ENCODE results near the gene UROC1.

Gene UROC1

DNA sequence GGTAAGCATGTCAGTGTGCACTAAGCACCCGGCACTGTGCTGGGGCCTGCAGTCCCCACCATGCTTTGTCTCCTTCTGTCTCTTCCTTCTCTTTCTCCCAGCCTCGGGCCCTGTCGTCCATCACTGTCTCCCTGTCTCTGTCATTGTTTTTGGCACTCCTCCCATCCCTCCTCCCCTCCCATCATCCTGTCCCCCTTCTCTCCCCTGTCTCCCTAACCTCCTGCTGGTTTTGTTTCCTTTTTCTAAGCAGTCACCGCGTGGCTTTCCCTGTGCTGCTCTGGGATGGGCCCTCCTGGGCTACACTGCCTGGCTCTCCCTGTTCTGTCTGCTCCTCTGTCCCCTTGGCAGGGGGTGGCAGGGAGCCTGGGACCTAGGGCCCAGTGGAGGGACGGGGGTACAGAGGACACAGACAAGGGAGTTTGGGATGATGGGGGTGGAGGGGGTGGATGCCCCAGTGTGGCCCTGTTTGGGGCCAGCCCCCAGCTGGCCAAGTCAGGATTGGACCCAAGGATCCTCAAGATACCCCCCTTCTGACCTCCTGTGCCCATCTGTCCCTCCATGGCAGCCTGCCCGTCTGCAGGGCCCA is 12.1 kb upstream of the UROC1 start:
- no peak for DNase-seq

DNA sequence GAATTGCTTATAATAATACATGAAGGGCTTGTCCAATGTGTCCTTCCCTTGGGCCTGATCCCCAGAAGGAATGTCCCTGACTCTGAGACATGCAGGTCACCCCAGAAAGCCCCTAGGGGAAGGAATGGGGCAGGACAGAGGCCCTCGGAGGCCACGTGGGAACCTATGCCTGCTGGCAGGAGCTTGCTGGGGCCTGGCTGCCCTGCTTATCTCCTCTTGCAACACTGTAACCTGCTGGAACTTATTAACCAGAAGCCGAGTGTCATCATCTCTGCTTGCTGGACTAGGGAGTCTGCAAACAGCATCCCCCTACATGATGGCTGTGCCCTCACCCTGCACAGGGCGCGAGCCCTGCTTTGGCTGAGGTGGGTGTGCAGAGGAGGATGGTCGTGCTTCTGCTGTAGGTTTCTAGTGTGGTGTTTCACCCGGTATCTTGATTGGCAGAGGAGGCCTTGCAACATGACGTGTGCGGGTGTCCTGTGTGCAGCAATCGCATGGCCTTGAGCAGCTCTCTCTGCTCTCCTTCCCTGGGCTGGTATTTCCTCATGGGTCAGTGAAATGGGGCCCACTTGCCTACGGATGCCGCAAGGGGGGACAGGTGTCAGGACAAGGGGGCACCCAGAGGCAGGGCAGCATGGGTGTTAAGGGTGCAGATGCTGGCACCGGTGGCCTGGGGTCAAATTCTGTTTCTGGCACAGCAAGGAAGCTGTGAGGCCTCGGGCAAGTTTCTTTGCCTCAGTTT is 11.4 kb upstream of the UROC1 start:
- peak; percentile 79 to 87 for DNase-seq

DNA sequence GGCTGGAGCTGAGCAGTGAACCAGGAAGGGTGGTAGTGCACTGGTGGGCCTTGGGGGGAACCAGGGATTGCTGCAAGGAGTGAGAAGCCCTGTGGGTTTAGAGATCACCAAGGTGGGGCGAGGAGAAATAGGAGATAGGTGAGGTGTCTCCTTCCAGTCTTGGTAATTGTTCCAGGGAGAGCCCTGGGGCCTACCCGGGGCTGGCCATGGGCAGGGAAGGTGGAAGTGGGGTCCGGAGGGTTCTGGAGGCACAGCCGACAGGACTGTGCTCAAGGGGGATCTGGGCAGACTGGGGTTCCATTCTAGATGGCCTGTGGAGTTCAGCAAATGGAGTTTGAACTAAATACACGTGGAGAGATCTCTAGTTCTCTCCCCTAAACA is 10.8 kb upstream of the UROC1 start:
- DNase-seq: no peak

DNA sequence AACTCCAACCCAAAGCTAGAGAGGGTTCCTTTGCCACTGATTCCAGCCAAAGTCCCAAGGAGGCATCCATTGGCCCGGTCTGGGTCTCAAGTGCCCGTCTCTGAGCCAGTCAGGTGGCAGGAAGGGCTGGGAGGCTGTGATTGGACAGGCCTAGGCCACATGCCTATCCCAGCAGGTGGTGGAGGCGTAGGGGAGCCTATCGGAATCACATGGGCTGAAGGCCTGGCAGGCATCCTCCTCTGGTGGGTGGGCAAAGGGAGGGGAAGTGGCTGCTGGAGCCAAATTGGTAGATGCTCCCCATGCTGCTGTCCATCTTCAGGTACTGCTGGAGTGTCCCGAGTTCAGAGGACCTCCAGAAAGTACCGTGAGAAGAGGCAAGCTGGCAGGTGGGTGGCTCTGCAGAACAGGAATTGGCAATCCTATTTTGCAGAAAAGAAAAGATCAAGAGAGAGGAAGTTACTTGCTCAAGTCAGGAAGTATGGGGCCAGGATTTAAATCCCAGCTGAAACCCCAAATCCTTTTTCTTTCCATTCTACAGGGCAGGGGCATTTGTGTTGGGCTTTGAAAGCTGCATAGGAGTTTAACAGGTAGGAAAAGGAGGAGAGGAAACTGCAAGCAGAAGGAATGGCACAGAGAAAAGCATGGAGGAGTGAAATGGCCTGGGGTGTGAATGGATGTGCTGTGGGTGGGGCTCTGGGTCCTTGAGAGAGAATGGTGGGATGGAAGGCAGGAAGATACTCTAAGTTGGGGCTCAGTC is 10.1 kb upstream of the UROC1 start:
- peak; percentile 39 to 54 for DNase-seq

DNA sequence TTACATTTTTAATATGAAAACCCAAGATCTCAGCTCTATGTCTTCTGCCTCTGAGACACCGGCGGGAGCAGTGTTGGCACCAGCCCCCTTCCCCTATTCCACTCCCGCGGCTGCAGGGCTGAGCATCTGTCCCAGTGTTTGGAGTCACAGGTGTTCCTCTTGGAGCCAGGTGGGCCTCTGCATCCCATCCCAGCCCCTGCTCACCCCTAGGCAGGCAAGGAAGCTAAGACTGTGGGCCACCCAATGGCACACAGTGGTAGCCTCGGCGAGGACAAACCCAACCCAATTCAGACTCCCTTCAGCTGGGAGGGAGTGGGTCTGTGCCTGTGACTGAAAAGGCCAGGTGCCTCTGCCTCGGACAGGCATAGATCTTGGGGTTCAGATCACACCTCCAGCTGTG is 9.4 kb upstream of the UROC1 start:
- no peak for DNase-seq

DNA sequence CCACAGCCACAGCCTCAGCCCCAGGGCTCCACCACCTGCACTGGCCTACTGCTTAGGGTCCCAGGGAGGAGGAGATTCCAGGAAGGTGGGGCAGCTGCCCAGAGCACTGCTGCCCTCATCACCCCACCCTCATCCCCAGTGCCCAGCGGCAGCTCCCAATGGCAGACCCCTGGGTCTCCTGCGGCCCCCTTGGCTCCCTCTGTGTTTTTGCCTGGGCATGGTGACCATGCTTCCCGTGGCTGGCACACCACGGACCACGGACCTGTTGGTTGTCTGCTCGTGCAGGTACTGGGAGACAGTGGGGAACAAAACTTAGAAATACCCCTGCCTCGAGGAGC is 9.1 kb upstream of the UROC1 start:
- no peak for DNase-seq

DNA sequence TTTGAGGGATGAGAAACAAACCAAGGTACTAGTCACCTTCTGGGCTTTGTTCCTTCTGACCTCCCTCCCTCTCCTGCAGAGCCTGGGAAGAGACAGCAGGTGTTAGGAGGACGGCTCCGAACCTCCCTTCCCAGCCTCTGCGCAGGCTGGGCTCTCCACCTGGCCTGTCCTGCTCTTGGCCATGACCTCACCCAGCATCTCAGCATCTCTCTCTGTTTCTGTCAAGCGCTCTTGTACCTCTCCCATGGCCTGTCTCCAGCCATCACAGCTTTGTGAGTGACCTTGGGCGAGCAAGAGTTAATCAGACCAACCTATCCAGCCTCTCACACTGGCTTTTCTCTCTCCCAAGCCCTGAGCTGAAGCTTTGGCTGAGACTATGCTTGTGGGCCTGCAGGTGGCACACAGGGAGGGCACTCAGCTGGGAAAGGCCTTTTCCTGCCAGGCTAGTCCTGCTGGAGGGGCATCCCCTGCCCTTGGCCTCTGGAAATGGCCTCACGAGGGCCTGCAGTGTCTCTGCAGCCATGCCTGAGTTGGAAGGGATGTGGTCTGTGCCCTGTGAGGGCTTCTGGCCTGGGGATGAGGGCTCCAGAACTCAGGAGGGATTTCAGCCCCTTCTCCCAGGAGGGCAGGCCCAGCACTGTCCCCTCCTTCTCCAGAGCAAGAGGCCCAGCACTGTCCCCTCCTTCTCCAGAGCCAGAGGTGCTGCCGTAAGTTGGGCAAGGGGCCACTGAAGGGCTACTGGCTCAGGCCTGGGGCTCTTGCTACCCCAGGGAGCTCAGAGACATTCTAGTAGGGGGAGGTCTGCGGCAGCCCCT is 8.5 kb upstream of the UROC1 start:
- no peak for DNase-seq

DNA sequence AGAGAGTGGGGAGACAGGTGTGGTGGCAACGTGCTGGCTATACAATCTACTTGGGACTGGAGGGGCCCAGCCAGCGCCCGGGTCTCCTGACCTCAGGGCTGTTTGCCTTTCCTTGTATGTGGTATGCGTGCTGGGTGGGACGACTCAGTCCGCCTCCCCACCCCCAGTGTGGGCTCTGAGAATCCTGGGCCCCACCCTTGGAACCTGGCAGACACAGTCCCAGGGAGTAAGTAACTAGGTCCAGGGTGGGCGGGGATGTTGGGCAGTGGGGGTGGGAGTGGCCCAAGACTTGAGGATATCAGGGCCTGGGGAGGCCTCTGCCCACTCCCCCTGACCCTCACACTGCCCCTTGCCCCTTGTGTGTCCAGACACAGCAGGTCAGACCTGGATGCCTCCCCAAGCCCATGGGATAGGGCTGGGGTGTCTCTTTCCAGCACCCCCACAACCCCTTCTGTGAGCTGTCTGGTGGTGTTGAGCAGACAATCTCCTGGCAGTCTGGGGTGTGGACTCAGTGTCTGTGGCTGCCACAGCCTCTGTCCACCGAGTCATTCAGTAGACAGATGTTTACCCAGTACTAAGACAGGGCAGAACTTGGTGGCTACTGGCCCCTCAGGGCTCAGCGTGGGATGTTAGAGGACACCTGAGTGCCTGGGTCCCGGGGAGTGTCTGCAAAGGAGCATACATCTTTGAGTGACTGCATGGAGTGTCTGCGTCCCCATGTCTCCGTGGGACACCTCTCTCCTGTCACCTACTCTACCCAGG is 7.7 kb upstream of the UROC1 start:
- DNase-seq: no peak

DNA sequence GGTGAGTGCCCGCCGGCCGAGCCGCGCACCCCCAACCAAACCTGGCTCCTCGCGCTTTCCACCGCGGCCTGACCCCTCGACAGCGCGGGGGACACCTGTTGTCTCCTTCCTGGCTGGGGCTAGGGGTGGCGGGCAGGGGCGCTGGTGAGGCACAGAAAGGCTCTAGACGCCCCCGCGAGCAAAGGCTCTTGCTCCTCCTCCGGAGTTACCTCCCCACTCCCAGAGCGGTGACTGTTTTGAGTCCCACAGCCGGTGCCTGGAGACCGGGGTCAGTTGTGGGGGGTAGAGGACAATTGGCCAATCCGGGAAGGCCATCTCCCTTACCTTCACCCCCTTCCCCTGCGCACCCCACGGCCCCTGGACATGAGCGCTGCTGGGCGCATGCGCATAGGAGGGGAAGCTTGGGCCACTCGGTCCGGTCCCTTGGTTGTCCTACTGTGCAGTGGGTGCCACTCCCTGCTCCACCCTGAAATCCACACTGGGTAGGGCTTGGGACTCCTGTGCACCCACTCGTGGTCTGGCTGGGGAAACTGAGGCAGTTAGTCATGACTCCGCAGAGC is 6.9 kb upstream of the UROC1 start:
- DNase-seq: no peak

DNA sequence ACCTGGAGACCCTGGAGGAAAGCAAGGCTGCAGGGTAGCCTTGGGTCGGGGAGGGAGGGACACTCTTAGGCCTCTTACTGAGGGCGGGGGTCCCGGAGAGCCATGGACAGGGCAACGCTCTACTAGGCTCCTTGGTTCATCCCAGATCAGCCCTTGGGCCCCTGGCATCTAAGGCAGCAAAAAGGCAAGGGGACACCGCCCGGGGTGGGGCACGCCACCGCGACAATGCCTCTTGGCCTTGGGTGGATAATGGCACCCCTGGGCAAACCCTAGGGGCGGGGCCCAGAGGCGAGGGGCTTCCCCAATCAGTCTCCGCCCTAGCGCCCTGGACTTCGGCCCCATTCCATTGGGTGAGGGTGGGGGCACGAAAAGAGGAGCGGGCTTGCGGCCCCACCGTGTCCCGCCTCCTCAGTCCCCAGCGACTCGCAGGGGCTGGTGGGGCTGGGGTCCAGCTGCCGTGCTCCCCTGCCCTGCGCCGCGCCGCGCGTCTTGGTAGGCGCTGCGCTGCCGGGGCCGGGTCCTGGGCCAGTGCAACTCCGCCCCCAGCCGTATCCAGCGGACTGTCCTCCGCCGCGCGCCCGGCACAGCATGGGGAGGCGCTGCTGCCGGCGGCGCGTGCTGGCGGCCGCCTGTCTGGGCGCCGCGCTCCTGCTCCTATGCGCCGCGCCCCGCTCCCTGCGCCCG is 6.3 kb upstream of the UROC1 start, which contains the start of gene CHST13:
Gene CHST13, plus strand, starts transcription at position 411 of the 684 bp plus-strand sequence. Its CDS starts 178 bp downstream, at position 589.
- DNase-seq: peak; percentile 52 to 64

DNA sequence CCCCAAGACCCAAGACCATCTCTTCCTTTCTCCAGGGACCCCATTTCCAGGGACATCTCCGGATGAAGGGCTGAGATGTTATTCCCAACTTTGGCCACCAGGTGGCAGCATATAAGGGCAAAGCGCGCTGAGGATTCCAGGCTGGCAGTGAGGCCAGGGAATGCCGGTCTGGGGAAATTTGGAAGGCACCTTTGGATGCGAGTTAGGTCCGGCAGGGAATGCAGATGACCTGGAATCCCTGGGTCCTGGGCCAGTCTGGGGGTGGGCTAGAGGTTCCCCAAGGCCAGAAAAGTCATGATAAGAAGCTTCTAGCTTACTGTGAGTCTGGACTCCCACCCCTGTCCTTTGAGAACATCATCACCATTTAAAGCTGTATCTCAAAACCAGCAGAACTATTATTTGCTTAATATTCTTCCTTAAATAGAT is 4.8 kb upstream of the UROC1 start:
- peak; percentile 38 to 46 for DNase-seq

DNA sequence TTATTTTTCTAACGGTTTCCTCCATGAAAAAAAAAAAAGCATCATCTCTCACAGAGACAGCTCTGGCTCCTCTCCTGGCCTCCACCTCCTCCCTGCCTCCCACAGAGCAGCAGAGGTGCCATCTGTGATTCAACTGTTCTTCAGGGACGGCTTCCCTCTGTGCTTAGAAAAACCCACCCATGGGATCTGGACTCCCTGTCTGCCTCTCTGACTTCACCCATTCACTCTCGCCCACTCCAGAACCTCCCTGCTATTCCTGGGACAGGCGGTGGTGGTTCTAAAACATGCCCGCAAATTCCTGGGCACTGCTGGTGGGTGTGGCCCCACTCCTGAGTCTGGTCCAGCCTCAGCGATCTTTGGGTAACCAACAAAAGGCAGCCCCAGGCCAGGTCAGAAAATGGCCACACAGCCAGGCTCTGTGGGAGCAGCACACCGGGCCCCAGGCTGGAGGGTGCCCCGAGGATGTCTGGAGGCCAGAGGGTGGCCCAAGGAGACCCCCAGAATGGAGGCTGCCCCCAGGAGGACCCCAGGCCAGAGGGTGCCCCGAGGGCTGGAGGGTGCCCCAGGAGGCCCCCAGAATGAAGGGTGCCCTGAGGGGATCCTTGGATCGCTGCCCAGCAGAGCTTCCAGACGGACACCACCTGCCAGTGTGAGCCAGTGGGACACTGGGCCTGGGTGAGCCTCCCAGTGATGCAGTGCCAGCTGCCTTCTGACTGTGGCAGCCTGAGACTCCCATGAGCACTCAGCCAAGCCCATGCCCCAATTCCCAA is 3.7 kb upstream of the UROC1 start:
- no peak for DNase-seq

DNA sequence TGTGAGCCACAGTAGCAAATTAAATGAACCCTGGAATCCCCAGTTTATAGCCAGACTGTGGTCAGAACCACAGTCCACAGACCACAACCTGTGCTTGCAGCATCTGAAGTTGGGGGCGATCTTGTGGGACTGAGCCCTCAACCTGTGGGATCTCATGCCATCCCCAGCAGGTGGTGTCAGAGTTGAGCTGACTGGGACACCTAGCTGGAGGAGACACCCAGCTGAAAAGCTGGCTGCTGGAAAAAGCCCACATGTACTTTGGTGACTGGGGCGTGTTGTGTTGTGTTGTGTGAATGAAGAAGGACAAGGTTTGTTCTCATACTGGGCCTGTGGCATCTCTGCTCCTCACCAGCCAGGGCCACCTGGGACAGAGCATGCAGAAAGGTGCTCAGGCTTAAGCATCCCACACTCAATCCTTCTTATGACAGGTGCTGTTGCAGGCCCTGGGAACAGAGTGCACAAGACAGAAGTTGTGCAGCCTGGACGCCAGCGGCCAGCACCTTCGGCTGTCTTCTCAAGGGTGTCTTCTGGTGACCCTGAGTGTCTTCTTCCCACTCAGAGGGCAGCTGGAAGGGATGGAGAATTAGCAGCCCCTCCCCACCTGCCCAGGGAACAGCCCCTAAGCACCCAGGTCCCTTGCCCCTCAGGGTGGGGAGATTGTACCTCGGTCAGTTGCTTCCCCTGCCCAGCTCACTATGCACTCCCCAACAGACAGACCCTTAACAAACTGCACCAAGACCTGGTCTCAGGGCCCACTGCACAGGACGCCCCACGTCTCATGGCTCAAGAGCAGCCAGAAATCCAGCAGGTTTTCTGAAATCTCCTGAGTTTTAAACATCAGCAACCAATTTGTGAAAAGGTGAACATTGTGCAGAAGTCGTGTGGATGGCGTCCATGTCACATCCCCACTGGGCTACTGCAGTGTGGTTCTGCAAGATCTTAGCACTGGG is 2.2 kb upstream of the UROC1 start:
- no peak for DNase-seq

DNA sequence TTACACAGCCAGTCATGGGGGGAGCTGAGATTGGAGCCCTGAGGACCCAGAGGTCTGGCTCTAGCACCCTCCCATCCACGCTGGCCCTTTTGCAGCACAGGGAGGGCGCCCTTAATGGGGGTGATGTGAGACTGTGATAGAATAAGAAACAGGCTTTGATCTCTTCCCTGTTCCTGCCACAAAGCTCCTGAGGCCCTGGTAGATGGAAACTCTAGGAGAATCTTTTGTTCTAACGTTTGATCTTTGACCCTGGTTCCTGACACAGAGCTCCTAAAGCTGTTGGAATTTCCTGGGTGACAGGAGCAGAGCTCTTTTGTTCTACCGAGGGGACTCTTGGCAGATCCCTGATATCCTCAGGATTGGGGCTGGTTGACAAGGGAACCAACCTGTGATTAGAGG is 1.2 kb upstream of the UROC1 start:
- DNase-seq: no peak

DNA sequence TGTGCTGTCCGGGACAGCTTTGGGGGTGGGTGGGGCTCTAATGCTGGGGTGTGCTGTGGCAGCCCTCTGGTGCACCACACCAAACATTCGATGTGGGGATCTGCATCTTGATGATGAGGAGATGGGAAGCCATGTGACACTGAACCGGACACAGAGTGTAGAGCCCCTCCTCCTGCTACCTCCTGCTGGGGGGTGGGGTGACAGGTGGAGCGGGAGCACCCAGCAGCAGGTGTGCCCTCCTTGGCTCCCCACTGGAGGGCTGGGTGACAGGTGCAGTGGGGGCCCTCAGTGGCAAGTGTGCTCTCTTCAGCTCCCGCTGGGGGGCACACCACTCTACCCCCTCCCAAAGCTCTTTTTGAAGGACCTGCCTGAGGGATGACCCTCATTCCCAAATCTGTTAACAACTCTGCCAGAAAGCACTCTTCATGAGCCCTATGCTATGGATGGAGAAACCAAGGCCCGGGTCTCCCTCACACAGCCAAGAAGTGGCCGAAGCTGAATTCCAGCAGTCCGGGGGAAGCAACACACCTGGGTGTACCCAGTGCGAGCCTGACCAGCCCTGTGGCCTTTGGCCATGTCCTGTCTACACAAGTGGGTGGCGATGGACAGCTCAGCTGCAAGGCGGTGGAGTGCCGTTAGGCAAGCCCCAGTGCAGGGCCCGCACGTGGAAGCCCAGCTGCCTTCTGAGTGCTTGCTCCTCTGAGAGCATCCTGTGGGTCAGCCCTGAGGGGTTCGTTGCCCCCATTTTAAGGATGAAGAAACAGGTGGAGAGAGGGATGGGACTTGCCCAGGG is 609 bp upstream of the UROC1 start:
- DNase-seq: no peak

DNA sequence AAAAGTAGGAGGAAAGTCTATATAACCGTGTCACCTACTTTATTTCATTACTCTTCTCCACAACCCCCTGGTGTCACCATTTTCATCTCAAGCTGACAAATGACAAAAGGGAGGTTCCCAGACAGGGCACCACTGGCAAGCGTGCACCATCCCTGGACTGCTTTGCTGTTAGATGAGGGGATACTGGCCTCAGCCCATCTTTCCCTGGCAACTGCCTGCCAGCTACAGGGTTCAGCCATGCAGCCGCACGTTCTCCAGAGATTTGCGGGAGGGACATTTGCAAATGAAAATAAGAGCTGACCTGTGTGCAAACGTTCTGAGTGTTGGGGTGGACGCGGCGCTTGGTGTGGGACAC is 660 bp downstream of the UROC1 start:
- no peak for DNase-seq

DNA sequence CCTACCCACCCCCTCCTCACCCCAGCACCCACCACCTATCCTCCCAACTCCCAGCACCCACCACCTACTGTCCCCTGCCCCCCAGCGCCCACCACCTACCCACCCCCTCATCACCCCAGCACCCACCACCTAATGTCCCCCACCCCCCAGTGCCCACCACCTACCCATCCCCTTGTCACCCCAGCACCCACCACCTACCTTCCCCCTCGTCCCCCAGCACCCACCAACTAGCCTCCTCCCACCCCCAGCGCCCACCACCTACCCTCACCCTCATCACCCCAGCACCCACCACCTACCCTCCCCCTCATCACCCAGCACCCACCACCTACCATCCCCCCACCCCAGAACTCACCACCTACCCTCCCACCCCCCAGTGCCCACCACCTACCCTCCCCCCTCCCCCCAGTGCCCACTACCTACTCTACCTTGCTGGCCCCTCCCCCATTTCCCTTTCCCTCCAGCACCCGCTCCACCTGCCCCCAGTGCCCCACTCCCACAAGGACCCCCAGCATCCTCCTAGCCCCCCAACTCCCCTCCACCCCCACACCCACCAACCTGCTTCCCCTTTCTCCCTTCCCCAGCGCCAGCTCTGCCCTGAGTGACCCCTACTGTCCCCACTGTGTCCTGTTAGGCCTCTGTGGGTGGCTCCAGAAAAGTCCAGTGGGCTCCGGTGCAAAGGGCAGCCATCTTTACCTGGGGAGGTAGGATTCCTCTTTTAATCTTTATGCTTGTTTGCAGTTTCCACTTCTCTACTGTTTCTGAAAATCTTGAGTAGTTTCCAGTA is 1.2 kb downstream of the UROC1 start:
- no peak for DNase-seq
